ENCODE measurements around the gene RFTN1.

RFTN1 gene

DNA sequence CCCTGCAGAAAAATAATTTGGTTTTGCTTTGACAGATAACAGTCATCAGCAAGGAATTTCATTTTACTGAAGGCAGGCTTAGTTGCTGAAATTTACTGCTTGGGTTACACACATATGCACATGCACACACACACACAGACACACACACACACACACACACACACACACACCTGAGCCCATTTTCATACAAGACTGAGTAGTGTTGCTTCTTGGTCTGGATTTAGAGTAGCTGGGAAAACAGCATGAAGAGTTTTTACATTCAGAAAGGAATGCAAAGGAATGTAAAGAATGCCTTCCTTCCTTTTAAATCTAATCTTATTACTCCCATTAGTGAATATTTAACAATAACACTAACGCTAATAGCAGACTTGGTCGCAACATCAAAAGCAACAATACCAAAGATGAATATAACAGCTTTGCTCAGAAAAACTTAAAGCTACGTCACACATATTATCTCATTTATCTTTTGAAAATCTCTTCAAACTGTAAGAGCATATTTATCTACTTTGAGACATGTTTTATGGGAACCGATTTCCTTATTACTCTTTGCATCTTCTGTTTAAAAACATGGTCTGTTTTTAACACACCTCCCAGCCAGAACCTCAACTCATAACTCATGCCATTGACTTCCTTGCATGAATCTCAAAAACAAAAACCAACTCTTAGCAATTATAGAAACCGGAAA, 32.5 kb downstream of the RFTN1 start:
- in situ Hi-C loops (cut with MboI; ENCODE audit: low pct_unique_long_range_greater_than_20kb, low sequenced_read_pairs, unreplicated experiment): no loop called here
- DNase-seq (ENCODE audit: low spot score): no peak
- TF ChIP-seq, protein P1, sequence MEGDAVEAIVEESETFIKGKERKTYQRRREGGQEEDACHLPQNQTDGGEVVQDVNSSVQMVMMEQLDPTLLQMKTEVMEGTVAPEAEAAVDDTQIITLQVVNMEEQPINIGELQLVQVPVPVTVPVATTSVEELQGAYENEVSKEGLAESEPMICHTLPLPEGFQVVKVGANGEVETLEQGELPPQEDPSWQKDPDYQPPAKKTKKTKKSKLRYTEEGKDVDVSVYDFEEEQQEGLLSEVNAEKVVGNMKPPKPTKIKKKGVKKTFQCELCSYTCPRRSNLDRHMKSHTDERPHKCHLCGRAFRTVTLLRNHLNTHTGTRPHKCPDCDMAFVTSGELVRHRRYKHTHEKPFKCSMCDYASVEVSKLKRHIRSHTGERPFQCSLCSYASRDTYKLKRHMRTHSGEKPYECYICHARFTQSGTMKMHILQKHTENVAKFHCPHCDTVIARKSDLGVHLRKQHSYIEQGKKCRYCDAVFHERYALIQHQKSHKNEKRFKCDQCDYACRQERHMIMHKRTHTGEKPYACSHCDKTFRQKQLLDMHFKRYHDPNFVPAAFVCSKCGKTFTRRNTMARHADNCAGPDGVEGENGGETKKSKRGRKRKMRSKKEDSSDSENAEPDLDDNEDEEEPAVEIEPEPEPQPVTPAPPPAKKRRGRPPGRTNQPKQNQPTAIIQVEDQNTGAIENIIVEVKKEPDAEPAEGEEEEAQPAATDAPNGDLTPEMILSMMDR (IDR thresholded peaks at IDR 0.05; ENCODE audit: extremely low read depth, insufficient read depth, missing control alignments): no peak

DNA sequence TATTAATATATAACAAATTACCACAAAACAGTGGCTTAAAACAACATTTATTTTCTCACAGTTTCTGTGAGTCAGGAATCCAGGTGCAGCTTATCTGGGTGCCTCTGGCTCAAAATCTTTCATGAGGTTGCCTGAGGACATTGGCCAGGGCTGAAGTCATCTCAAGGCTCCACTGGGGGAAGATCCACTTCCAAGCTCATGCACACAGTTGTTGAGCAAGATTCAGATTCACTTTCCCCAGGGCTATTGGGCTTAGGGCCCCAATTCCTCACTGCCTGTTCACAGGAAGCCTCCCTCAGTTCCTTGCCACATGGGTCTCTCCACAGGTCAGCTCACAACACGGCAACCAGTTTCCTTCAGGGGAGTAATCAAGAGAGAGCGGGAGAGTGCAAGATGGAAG, 35.0 kb downstream of the RFTN1 start:
- in situ Hi-C loops (cut with MboI; ENCODE audit: low pct_unique_long_range_greater_than_20kb, low sequenced_read_pairs, unreplicated experiment): no loop called here
- no peak for DNase-seq (ENCODE audit: low spot score)
- TF ChIP-seq, protein P1 (IDR thresholded peaks at IDR 0.05; ENCODE audit: extremely low read depth, insufficient read depth, missing control alignments): no peak

DNA sequence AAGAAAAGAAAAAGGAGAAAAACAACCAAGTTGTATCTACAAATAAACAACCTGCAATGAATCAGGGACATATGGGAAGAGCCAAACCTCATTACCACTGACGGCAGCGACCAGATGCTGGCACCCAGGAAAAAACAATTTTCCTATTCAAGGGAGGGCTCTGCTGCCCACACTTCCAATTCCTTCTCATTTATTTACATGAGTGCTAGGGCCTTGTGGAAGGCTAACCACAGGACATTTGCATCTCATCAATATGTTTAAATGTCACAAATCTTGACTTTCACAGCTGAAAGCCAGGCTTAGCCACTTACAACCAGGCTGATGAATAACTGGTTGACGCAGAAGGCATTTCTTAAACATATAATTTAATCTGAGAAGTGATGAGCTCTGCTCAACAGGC, 36.0 kb downstream of the RFTN1 start:
- in situ Hi-C loops (cut with MboI; ENCODE audit: low pct_unique_long_range_greater_than_20kb, low sequenced_read_pairs, unreplicated experiment): no loop called here
- TF ChIP-seq, protein P1 (IDR thresholded peaks at IDR 0.05; ENCODE audit: extremely low read depth, insufficient read depth, missing control alignments): no peak
- no peak for DNase-seq (ENCODE audit: low spot score)

DNA sequence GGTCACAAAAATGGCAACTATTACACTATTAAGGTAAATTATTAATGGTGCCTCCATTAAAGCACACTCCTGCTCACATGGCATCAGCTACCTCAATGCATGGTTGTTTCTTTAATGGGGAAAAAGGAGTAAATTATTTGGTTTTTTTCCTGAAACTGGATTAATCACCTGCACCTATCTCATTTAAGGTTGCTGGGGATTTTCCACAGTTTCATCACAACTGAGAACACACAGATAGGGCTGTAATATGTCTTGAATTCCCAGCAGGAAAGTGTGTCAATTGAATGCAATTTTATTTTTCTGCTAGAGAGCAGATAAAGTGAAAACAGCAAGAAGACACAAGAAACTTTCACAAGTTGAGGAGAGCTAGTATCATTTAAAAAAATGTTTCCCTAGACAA, 36.4 kb downstream of the RFTN1 start:
- in situ Hi-C loops (cut with MboI; ENCODE audit: low pct_unique_long_range_greater_than_20kb, low sequenced_read_pairs, unreplicated experiment): no loop called here

DNA sequence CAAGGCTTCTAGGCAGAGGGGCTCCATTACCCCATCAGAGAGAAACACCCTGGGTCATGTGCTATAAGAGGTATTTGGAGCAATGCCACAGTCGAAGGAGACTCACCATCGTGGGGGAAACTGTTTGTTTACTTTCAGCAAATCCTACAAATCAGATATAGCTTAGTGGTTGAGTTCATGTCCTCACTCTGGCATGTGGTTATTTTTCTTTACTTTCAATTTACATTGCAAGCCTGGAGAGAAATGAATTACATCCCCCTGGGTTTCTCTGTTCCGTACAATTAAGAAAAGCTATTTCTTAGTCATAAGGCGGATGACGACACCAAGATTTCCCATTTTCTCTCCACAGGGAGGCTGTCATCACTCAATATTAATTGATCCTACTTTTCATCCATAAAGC, 36.9 kb downstream of the RFTN1 start:
- DNase-seq (ENCODE audit: low spot score): no peak
- TF ChIP-seq, protein P1 (IDR thresholded peaks at IDR 0.05; ENCODE audit: extremely low read depth, insufficient read depth, missing control alignments): no peak
- in situ Hi-C loops (cut with MboI; ENCODE audit: low pct_unique_long_range_greater_than_20kb, low sequenced_read_pairs, unreplicated experiment): no loop called here

More for the DNA sequence above, 36.4 kb downstream of the RFTN1 start:
- TF ChIP-seq, protein P1 (IDR thresholded peaks at IDR 0.05; ENCODE audit: extremely low read depth, insufficient read depth, missing control alignments): no peak
- DNase-seq (ENCODE audit: low spot score): no peak

DNA sequence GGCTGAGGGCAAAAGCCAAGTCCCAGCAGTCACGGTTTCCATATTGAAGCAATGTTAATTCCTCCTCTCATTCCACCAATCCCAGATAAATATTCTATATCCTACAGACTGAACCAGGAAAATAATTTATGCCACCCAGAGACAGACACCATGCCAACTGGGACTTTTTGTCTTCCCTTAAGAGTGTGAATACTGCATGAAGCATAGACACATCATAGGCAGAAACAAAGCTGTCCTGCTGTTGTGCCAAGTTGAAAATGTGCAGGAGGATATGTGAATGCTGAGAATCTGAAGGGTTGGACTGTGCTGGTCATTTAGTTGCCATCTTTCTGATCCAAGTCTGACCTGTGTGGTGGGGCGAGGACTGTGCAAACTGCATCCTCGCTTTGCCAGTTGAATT, 37.7 kb downstream of the RFTN1 start:
- no peak for DNase-seq (ENCODE audit: low spot score)
- TF ChIP-seq, protein P1 (IDR thresholded peaks at IDR 0.05; ENCODE audit: extremely low read depth, insufficient read depth, missing control alignments): no peak
- in situ Hi-C loops (cut with MboI; ENCODE audit: low pct_unique_long_range_greater_than_20kb, low sequenced_read_pairs, unreplicated experiment): no loop called here

Measured in GM13977 (cell line).